ENCODE measurements around the gene CELF5.

GRCh38 chr19:3293560-3293959 lies 69.1 kb downstream of the CELF5 start:
- TF ChIP-seq JAZF1 (CRISPR knock-in tag; IDR thresholded peaks at IDR 0.05), result no peak
- no peak for TF ChIP-seq ATF2 (CRISPR knock-in tag; IDR thresholded peaks at IDR 0.05; ENCODE audit: borderline replicate concordance, low read depth)
- TF ChIP-seq ATF3 (CRISPR knock-in tag; conservative IDR thresholded peaks at IDR 0.05), result no peak
- TF ChIP-seq HMGXB4 (CRISPR knock-in tag; IDR thresholded peaks at IDR 0.05), result no peak
- TF ChIP-seq ATF6 (CRISPR knock-in tag; IDR thresholded peaks at IDR 0.05), result no peak
- TF ChIP-seq FOXJ3 (CRISPR knock-in tag; IDR thresholded peaks at IDR 0.05; ENCODE audit: borderline replicate concordance), result no peak
- TF ChIP-seq CTCF (IDR thresholded peaks at IDR 0.05), result no peak
- no peak for TF ChIP-seq FOXK1 (CRISPR knock-in tag; IDR thresholded peaks at IDR 0.05)
